ENCODE measurements around the gene NCOA5. TPM values are rescaled to one million over a fixed set of nuclear protein-coding genes. Genes with fewer than 3 reads are reported as not detected.

The NCOA5 gene
- total and polyA plus RNA-seq, 2 experiments from 2014 or later: 8.4 to 22.8 TPM

GRCh38 chr20:46050885-46051284 lies 38.9 kb downstream of the NCOA5 start:
- H3K4me2 ChIP-seq: no peak overlapping the region
- H3K9me3 Mint-ChIP-seq: no peaks in the 10 kb centered on the region
- peaks cover 2% of the 10 kb centered on the region; the same call in 2 of the 3 replicates for H3K4me1 Mint-ChIP-seq
- H3K36me3 ChIP-seq (ENCODE audit: insufficient read depth): no peaks in the 10 kb centered on the region
- H3K36me3 Mint-ChIP-seq (ENCODE audit: low read depth): no peaks in the 10 kb centered on the region; the same call in 2 of the 3 replicates
- H3K4me3 ChIP-seq: no peak overlapping the region
- H3K27me3 Mint-ChIP-seq (ENCODE audit: insufficient read depth, low read depth, poor library complexity): peaks cover 20% of the 10 kb centered on the region
- H3K4me1 ChIP-seq (ENCODE audit: insufficient read depth): no peaks in the 10 kb centered on the region
- H2AFZ ChIP-seq: no peak overlapping the region
- no peaks in the 10 kb centered on the region for H3F3A ChIP-seq (replicated peaks; ENCODE audit: low read depth)
- DNase-seq (ENCODE audit: low spot score): no peak
- ATAC-seq: no peak
- no peaks in the 10 kb centered on the region for H3K9me2 ChIP-seq (ENCODE audit: insufficient read depth)
- no peak overlapping the region for H3K27ac Mint-ChIP-seq
- H3K79me2 ChIP-seq (replicated peaks; ENCODE audit: insufficient read depth): no peaks in the 10 kb centered on the region
- H4K20me1 ChIP-seq (replicated peaks; ENCODE audit: insufficient read depth): no peaks in the 10 kb centered on the region
- H3K27me3 ChIP-seq (ENCODE audit: insufficient read depth): peaks cover 21% of the 10 kb centered on the region
- TF ChIP-seq EZH2 (IDR thresholded peaks at IDR 0.05; ENCODE audit: low read depth, unreplicated experiment) (no peak), NANOG (IDR thresholded peaks at IDR 0.05; ENCODE audit: borderline replicate concordance) (no peak), ZNF331 (CRISPR knock-in tag; IDR thresholded peaks at IDR 0.05; ENCODE audit: low read depth) (no peak), CREB1 (CRISPR knock-in tag; IDR thresholded peaks at IDR 0.05; ENCODE audit: low read depth) (no peak), POLR2AphosphoS5 (IDR thresholded peaks at IDR 0.05; ENCODE audit: low read depth) (no peak), STAT1 (IDR thresholded peaks at IDR 0.05; ENCODE audit: unreplicated experiment) (no peak), ETS1 (IDR thresholded peaks at IDR 0.05) (no peak), REST (IDR thresholded peaks at IDR 0.05; ENCODE audit: unreplicated experiment) (no peak), ZNF114 (CRISPR knock-in tag; IDR thresholded peaks at IDR 0.05) (no peak), ZNF462 (CRISPR knock-in tag; IDR thresholded peaks at IDR 0.05) (no peak), EZH2phosphoT487 (IDR thresholded peaks at IDR 0.05; ENCODE audit: unreplicated experiment) (no peak), CTCF (conservative IDR thresholded peaks at IDR 0.05; ENCODE audit: low read depth in 2 of 2) (no peak), JUNB (IDR thresholded peaks at IDR 0.05; ENCODE audit: unreplicated experiment) (no peak)
- no peak overlapping the region for H3K4me3 Mint-ChIP-seq
- H3K27ac ChIP-seq (ENCODE audit: low read depth): no peak overlapping the region
